HepG2 (cell line): ENCODE results near the gene POLR3F. TPM values are rescaled to one million over a fixed set of nuclear protein-coding genes. Genes with fewer than 3 reads are reported as not detected.
A peak's percentile ranks its signal among the peaks of the same experiment; 100 is the strongest.

Experiments
- CEBPZ ChIP-seq: IDR thresholded peaks from 2 replicates; pipeline ENCODE4 v1.6.1; 2012; ENCODE audit warnings: low read length, improper control_type of control experiment
- GTF3A ChIP-seq: sonication (generic); formaldehyde crosslinking; conservative IDR thresholded peaks from 2 replicates; pipeline ENCODE4 v1.4.0; 2020; ENCODE audit warnings: mild to moderate bottlenecking, missing genetic modification reagents
- HINFP ChIP-seq: sonication (generic); formaldehyde crosslinking; IDR thresholded peaks from 2 replicates; pipeline ENCODE4 v1.4.0; 2020; ENCODE audit warnings: low read depth, mild to moderate bottlenecking, missing genetic modification reagents
- IKZF1 ChIP-seq: fragments of 450-650 bp; IDR thresholded peaks from 2 replicates; pipeline ENCODE4 v1.7.1; 2016
- NR0B2 ChIP-seq: sonication (generic); formaldehyde crosslinking; IDR thresholded peaks from 2 replicates; pipeline ENCODE4 v1.4.0; 2020; ENCODE audit warnings: mild to moderate bottlenecking, missing genetic modification reagents
- PRPF4 ChIP-seq: fragments of 200-400 bp; formaldehyde crosslinking; IDR thresholded peaks from 2 replicates; pipeline ENCODE4 v1.6.1; 2016; ENCODE audit warnings: low read length, low read depth; ENCODE audit not compliant: poor library complexity, severe bottlenecking
- RCOR2 ChIP-seq: IDR thresholded peaks from 2 replicates; pipeline ENCODE4 v1.6.1; 2016; ENCODE audit warnings: missing biosample characterization, missing genetic modification reagents
- TRAFD1 ChIP-seq: sonication (generic); formaldehyde crosslinking; IDR thresholded peaks from 2 replicates; pipeline ENCODE4 v1.5.1; 2020; ENCODE audit warnings: missing genetic modification reagents, mild to moderate bottlenecking, borderline replicate concordance
- ZBTB10 ChIP-seq: sonication (generic); formaldehyde crosslinking; IDR thresholded peaks from 2 replicates; pipeline ENCODE4 v1.4.0; 2020; ENCODE audit warnings: missing genetic modification reagents, borderline replicate concordance
- ZNF263 ChIP-seq: sonication (generic); formaldehyde crosslinking; IDR thresholded peaks from 2 replicates; pipeline ENCODE4 v1.4.0; 2020; ENCODE audit warnings: missing genetic modification reagents
- polyA plus RNA-seq, 8 experiments: library from polyadenylated mRNA; depleted of rRNA in 3 of 8; stranded (reverse) in 7 of 8; unstranded in 1 of 8; fragments of >200 nt; fragmentation: Illumina TruSeq in 4 of 8; extraction: Trizol in 4 of 8; gene quantifications; 2 replicates each; pipeline versions ENCODE4 v1.2.1 to v1.2.3, GENCODE V29; 2011 to 2016; ENCODE audit warnings: low read depth in 4 of 8, missing spikeins in 1 of 8, mixed read lengths in 1 of 8; ENCODE audit not compliant: insufficient read depth in 1 of 8
- total RNA-seq, 5 experiments: library from RNA; depleted of rRNA; stranded (reverse); fragments of >200 nt; fragmentation: Illumina TruSeq; extraction: Trizol; gene quantifications; 2 replicates each; pipeline ENCODE4 v1.2.3, GENCODE V29; 2016; ENCODE audit warnings: low read depth in 1 of 5

POLR3F gene
- total and polyA plus RNA-seq, 2 of the 13 experiments (the other 11 are each of a cell fraction or from before 2014, with no cell fraction given), result 11.7 to 25.5 TPM

GRCh38 chr20:18496740-18497592, 29.8 kb downstream of the POLR3F start, which contains the start of gene RBBP9 (continued):
- TF ChIP-seq HINFP (CRISPR knock-in tag) (no peak), PRPF4 (no peak), GTF3A (no peak), ZNF263 (0 out of 2 replicates have a peak, but pooled peaks have one; percentile 33), IKZF1 (no peak), NR0B2 (CRISPR knock-in tag) (peak; percentile 90; the same call in 1 of the 2 replicates), ZBTB10 (CRISPR knock-in tag) (peak; percentile 78; the same call in 1 of the 2 replicates), RCOR2 (0 out of 2 replicates have a peak, but pooled peaks have one; percentile 35), CEBPZ (no peak), TRAFD1 (CRISPR knock-in tag) (0 out of 2 replicates have a peak, but pooled peaks have one; percentile 47)
